Stimulated activated CD8-positive, alpha-beta memory T cell treated with anti-CD3 and anti-CD28 coated beads, Interleukin-7, amount 100 ng/mL, for 48 hours (primary cell): ENCODE data around the gene CRKL.
"Not testable (repeated sequence)": the region's sequence is repeated elsewhere in the genome, so short reads cannot be mapped to it uniquely, and the experiment has no call there.

Source experiments
- DNase-seq, 2 donors: peaks; one replicate each; pipeline ENCODE4 v3.0.0-alpha.2; 2020; ENCODE audit warnings: low read depth in 1 of 2; ENCODE audit errors: extremely low read depth in 1 of 2

The CRKL gene

GRCh38 chr22:20931126-20931654 lies 14.0 kb downstream of the CRKL start:
- DNase-seq, result no peak

DNA sequence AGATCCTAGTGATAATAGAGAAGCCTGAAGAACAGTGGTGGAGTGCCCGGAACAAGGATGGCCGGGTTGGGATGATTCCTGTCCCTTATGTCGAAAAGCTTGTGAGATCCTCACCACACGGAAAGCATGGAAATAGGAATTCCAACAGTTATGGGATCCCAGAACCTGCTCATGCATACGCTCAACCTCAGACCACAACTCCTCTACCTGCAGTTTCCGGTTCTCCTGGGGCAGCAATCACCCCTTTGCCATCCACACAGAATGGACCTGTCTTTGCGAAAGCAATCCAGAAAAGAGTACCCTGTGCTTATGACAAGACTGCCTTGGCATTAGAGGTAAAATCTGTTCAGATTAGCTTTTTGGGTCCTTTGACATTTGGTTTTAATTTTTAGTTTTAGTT lies 16.7 kb downstream of the CRKL start:
- no peak for DNase-seq

GRCh38 chr22:20935049-20935448 lies 17.8 kb downstream of the CRKL start:
- DNase-seq, result not testable (repeated sequence)

DNA sequence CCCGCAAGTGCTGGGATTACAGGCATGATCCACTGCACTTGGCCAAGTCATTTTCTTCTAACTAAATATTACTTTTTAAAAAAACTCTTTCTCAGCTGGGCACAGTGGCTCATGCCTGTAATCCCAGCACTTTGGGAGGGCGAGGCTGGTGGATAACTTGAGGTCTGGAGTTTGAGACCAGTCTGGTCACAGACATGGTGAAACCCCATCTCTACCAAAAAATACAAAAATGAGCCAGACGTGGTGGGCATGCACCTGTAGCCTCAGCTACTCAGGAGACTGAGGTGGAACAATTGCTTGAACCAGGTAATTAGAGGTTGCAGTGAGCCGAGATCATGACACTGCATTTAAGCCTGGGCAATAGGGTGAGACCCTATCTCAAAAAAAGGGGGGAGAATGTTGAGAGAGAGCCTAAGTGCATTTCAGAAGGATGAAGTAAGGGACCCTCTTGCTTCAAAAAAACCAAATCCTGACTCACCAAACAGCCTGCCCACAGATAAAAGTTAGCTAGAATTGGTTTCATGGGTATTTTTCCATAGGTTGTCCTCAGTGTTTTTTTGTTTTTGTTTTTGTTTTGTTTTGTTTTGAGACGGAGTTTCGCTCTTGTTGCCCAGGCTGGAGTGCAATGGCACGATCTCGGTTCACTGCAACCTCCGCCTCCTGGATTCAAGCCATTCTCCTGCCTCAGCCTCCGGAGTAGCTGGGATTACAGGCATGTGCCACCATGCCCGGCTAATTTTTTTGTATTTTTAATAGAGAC lies 18.8 kb downstream of the CRKL start:
- not testable (repeated sequence) for DNase-seq

DNA sequence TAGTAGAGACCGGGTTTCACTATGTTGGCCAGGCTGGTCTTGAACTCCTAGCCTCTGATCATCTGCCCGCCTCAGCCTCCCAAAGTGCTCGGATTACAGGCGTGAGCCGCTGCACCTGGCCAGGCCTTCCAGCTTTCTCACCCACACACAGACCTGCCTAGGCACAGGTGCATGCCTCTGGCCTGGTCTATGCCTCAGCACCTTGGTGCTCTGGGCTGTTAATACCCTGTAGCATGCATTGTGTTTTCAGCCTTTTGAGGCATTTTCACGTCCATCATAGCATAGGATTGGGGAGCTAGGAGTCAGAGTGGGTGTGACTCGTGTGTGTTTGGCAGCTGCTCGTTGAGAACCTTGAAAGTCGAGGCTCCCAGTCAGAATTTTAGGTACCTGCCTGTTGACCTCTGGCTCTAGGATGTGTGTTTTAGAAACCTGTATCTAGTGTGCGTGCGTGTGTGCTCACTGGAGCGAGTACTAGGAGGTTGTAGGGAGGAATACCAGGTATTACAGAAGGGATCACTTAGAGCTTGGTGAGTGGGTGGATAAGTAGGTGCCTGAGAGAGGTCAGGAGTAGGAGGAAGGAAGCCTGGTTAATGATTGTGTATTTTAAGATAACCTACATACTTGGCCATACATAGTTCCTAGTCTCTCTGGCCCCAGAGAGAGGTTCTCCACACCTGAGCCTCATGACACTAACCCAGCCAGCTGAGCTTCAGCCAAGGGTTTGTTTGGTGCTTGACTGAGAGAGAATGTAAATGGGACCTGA lies 20.0 kb downstream of the CRKL start:
- DNase-seq, result no peak

GRCh38 chr22:20937794-20938671 lies 20.8 kb downstream of the CRKL start:
- DNase-seq, result no peak

DNA sequence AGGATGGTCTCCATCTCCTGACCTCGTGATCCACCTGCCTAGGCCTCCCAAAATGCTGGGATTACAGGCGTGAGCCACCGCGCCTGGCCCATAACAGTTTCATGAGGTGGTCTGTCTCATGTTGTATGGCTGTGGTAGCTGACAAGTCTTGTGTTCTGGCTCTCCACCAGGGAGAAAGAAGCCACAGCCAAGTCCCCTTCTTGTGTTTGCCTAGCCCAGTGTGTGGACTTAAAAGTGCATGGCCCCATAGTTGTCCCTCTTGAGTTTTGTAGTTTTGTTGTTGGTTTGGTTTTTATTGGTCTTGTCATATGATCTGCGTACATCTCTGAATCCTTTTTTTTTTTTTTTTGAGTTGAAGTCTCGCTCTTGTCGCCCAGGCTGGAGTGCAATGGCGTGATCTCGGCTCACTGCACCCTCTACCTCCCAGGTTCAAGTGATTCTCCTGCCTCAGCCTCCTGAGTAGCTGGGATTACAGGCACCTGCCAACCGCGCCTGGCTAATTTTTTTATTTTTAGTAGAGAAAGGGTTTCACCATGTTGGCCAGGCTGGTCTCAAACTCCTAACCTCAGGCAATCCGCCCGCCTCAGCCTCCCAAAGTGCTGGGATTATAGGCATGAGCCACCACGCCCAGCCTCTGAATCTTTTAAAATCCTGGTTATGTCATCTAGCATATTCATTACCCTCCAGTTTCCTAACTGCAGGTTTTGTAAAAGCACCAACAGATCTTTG lies 22.4 kb downstream of the CRKL start:
- not testable (repeated sequence) for DNase-seq

- no peak for DNase-seq
These were observed 23.0 kb downstream of the CRKL start for GRCh38 chr22:20940186-20940651.

GRCh38 chr22:20940904-20941385 lies 23.7 kb downstream of the CRKL start:
- no peak for DNase-seq

DNA sequence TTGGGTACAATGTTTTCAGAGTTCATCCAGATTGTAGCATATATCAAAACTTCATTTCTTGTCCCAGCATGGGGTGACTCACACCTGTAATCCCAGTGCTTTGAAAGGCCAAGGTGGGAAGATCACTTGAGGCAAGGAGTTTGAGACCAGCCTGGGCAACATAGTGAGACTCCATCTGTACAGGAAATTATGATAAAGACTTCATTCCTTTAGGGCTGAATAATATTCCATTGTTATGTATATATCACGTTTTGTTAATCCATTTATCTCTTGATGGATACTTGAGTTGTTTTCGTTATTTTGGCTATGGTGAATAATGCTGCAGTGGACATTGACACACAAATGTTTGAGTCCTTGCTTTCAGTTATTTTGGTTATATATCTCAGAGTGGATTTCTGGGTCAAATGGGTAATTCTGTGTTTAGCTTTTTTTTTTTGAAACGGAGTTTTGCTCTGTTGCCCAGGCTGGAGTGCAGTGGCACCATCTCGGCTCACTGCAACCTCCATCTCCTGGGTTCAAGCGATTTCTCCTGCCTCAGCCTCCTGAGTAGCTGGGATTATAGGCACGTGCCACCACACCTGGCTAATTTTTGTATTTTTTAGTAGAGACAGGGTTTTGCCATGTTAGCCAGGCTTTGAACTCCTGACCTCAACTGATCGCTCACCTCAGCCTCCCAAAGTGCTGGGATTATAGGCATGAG lies 25.1 kb downstream of the CRKL start:
- not testable (repeated sequence) for DNase-seq

DNA sequence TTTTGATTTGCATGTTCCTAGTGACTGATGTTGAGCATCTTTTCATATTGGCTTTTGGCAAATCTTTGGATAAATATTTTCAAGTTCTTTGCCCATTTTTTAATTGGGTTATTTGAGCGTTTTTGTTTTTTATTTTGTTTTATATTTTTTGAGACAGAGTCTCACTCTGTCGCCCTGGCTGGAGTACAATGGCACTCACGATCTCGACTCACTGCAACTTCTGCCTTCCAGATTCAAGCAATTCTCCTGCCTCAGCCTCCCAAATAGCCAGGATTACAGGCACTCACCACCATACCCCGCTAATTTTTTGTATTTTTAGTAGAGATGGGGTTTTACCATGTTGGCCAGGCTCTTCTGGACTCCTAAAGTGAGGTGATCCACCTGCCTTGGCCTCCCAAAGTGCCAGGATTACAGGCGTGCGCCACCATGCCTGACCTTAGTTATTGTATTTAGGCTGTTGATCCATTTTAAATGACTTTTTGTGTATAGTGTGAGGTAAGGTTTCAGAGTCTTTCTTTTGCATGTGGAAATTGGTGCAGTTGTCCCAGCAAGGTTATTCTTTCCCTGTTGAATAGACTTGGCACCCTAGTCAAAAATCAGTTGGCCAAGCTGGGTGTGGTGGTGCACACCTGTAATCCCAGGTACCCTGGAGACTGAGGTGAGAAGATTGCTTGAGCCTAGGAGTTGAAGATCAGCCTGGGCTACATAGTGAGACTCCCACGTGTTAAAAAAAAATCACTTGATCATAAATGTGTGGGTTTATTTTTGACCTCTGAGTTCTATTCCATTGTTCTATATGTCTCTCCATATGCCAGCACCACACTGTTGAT lies 26.1 kb downstream of the CRKL start:
- DNase-seq, result no peak

DNA sequence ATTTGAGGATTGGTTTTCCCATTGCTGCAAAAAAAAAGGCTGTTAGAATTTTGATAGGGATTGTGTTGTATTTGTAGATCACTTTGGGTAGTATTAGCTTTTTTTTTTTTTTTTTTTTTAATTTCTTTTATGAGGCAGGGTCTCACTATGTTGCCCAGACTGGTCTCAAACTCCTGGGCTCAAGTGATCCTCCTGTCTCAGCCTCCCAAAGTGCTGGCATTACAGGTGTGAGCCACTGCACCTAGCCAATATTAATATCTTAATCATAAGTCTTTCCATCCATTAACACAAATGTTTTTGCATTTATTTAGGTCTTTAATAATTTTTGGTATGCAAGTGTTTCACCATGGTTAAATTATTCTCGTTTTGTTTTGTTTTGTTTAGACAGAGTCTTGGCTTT lies 26.8 kb downstream of the CRKL start:
- no peak for DNase-seq

DNA sequence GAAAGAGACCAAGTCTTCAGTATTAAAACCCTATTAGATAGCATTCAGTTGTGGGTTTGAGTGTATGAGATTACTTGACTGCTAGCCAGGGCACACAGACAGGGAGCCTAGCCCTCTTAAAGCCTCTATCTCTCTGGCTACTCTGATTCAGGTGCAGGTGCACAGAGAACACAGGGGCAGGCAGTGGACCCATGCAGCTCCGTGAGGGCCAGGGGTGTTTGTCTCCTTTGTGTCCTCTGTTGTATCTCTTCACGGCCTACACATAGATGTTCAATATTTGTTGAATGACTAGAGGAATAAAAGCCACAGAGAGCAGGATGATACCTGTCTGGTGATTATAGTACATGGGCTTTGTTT lies 28.3 kb downstream of the CRKL start:
- DNase-seq, result no peak

- DNase-seq, result no peak
These were observed 29.1 kb downstream of the CRKL start for GRCh38 chr22:20946080-20946986.

- DNase-seq, result no peak
These were observed 29.8 kb downstream of the CRKL start for GRCh38 chr22:20946991-20947390.

DNA sequence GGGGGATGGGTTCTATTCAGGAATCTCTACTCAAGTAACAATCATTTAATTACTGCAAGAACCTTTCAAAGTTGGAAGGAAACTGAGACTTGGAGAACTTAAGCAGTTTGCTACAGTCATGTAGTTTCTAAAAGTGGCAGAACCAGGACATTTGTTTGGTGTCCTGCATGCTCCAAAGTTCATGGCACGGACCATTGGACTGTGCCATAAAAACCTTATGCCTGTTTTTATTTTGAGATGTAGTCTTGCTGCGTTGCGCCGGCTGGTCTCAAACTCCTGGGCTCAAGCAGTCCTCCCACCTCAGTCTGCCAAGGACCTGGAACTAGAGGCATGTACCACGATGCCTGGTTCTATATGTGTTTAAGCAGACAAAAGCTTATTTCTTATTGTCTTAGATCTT lies 31.2 kb downstream of the CRKL start:
- DNase-seq, result no peak

DNA sequence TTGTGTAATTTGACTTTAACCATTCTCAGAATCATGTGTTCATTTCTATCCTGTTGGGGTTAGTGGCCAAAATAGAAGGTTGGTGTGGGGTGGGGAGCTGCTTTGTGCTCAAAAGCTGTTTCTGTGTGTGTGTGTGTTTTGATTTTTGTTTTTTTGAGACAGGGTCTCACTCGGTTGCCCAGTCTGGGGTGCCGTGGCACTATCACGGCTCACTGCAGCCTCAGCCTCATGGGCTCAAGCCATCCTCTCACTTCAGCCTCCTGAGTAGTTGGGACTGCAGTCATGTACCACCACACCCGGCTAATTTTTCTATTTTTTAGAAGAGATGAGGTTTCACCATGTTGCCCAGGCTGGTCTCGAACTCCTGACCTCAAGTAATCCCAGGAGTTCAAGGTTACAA lies 31.8 kb downstream of the CRKL start:
- no peak for DNase-seq

DNA sequence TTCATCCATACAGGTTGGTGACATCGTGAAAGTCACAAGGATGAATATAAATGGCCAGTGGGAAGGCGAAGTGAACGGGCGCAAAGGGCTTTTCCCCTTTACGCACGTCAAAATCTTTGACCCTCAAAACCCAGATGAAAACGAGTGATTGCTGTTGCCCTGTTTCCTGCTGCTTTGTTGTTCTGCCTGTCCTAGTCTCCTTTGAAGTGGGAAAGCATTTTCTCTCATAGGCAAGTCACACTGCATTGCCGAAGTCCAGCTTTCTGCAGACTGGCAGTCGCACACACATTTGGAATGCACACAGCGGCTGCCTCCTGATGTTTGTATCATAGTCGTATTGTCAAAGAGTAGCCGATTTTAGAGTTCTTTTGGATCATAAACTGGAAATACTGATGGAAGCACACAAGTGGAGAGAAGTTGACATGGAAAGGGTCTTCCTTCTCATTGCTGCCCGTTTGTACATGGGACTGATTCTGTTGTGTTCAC lies 32.5 kb downstream of the CRKL start:
- DNase-seq, result no peak
